HAP-1 (cell line): ENCODE results near the gene APOL2.
"Not testable (repeated sequence)": the region's sequence is repeated elsewhere in the genome, so short reads cannot be mapped to it uniquely, and the experiment has no call there.

ENCODE experiments used
- DNase-seq, 2 experiments: peaks; one replicate each; pipeline ENCODE4 v3.0.0-alpha.2; 2016 to 2020; ENCODE audit warnings: low spot score in 2 of 2
- H3K27me3 ChIP-seq: fragments of 250-450 bp; sonication (Bioruptor Pico); 2 replicates; pipeline ENCODE4 v1.5.1; 2020; ENCODE audit warnings: low read depth, mild to moderate bottlenecking, moderate library complexity
- H3K36me3 ChIP-seq: fragments of 250-450 bp; sonication (Bioruptor Pico); replicated peaks from 2 replicates; pipeline ENCODE4 v1.5.1; 2020; ENCODE audit warnings: mild to moderate bottlenecking
- H3K4me1 ChIP-seq: fragments of 250-450 bp; sonication (Bioruptor Pico); 2 replicates; pipeline ENCODE4 v1.5.1; 2020; ENCODE audit warnings: mild to moderate bottlenecking
- H3K4me3 ChIP-seq: fragments of 250-450 bp; sonication (Bioruptor Pico); 2 replicates; pipeline ENCODE4 v1.5.1; 2020; ENCODE audit warnings: mild to moderate bottlenecking, moderate library complexity
- H3K9me3 ChIP-seq: fragments of 250-450 bp; sonication (Bioruptor Pico); 2 replicates; pipeline ENCODE4 v1.5.1; 2020; ENCODE audit warnings: mild to moderate bottlenecking, moderate library complexity
- in situ Hi-C: fragments of 300-500 bp; cut with MboI; formaldehyde crosslinking; loops from 3 replicates; pipeline ENCODE4 v1.14.3; 2020; ENCODE audit warnings: low sequenced_read_pairs, inconsistent platforms, mixed read lengths

Gene APOL2

DNA sequence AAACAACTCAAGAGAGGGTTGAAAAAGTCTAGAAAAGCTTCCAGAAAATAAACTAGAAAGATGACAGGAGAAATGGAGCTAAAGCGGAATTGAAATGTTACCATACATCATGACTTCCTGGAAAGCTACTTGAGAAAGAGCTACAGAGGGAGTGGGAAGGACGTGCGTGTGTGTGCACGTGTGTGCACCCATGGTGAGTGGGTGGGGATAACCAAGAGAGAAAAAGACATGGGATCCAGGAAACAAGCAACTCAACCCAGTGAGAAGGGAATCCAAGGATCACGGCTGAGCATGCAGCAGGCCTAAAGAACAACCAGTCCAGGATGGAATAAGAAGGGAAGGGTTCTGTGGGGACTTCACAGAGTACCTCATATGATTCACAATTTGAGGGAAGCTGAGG, 35.2 kb upstream of the APOL2 start:
- Histone ChIP-seq H3K9me3 (no peaks in the 10 kb centered on the region), H3K4me1 (no peaks in the 10 kb centered on the region), H3K4me3 (no peak overlapping the region), H3K27me3 (no peaks in the 10 kb centered on the region; the same call in 1 of the 2 replicates), H3K36me3 (no peaks in the 10 kb centered on the region; the same call in 1 of the 2 replicates)
- in situ Hi-C loops = no loop called here
- no peak for DNase-seq

GRCh38 chr22:36271951-36272350, 32.6 kb upstream of the APOL2 start:
- H3K4me1 ChIP-seq, H3K36me3 ChIP-seq, H3K4me3 ChIP-seq, H3K27me3 ChIP-seq, H3K9me3 ChIP-seq, in situ Hi-C loops, DNase-seq: not testable (repeated sequence)

DNA sequence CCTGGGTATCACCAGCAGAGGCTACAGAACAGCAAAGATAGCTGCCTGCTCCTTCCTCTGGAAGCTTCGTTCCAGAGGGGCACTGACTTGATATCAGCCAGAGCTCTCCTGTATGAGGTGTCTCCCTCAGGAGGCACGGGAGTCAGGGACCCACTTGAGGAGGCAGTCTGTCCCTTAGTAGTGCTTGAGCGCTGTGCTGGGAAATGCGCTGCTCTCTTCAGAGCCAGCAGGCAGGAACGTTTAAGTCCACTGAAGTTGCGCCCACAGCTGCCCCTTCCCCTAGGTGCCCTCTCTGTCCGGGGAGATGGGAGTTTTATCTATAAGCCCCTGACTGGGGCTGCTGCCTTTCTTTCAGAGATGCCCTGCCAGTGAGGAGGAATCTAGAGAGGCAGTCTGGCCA, 31.9 kb upstream of the APOL2 start:
- in situ Hi-C loops, H3K4me1 ChIP-seq, DNase-seq, H3K27me3 ChIP-seq, H3K9me3 ChIP-seq, H3K36me3 ChIP-seq, H3K4me3 ChIP-seq: not testable (repeated sequence)

GRCh38 chr22:36267896-36268485, 28.7 kb upstream of the APOL2 start:
- DNase-seq = no peak
- no peaks in the 10 kb centered on the region for H3K4me1 ChIP-seq
- no peaks in the 10 kb centered on the region for H3K36me3 ChIP-seq
- in situ Hi-C loops = no loop called here
- H3K27me3 ChIP-seq = no peaks in the 10 kb centered on the region; the same call in 1 of the 2 replicates
- H3K9me3 ChIP-seq = no peaks in the 10 kb centered on the region
- no peak overlapping the region for H3K4me3 ChIP-seq

DNA sequence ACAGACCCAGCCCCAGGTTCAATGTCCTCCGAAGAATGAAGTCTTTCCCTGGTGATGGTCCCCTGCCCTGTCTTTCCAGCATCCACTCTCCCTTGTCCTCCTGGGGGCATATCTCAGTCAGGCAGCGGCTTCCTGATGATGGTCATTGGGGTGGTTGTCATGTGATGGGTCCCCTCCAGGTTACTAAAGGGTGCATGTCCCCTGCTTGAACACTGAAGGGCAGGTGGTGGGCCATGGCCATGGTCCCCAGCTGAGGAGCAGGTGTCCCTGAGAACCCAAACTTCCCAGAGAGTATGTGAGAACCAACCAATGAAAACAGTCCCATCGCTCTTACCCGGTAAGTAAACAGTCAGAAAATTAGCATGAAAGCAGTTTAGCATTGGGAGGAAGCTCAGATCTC, 27.7 kb upstream of the APOL2 start:
- in situ Hi-C loops = no loop called here
- H3K4me1 ChIP-seq = no peaks in the 10 kb centered on the region
- H3K9me3 ChIP-seq = no peaks in the 10 kb centered on the region
- no peaks in the 10 kb centered on the region; the same call in 1 of the 2 replicates for H3K27me3 ChIP-seq
- H3K36me3 ChIP-seq = no peaks in the 10 kb centered on the region
- DNase-seq = no peak
- H3K4me3 ChIP-seq = no peak overlapping the region

GRCh38 chr22:36263886-36264664, 24.7 kb upstream of the APOL2 start:
- H3K4me3 ChIP-seq, H3K36me3 ChIP-seq, H3K27me3 ChIP-seq, H3K9me3 ChIP-seq, H3K4me1 ChIP-seq, DNase-seq, in situ Hi-C loops: not testable (repeated sequence)

GRCh38 chr22:36263216-36263673, 23.9 kb upstream of the APOL2 start:
- H3K4me1 ChIP-seq, H3K27me3 ChIP-seq, DNase-seq, in situ Hi-C loops, H3K4me3 ChIP-seq, H3K9me3 ChIP-seq, H3K36me3 ChIP-seq: not testable (repeated sequence)

DNA sequence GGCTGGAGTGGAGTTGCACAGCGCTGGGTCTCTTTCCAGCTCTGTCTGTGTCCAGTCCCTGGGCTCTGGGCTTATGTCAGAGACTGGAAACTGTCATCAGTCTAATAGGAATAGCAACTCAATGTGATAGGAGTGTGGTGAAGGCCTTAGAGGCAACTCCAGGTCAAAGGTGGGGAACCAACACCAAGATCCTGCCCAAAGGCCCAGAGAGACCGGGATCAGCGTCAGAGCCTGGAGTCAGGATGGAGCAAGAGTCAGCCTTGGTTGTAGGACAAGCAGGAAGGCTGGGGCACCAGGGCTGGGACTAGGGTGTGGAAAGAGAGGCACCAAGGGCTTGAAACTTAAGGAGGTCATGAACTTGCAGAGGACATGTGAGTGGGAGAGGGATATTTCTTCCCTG, 23.0 kb upstream of the APOL2 start:
- H3K27me3 ChIP-seq, DNase-seq, H3K4me3 ChIP-seq, H3K9me3 ChIP-seq, in situ Hi-C loops, H3K4me1 ChIP-seq, H3K36me3 ChIP-seq: not testable (repeated sequence)

GRCh38 chr22:36261675-36262074, 22.3 kb upstream of the APOL2 start:
- H3K4me3 ChIP-seq, DNase-seq, H3K27me3 ChIP-seq, H3K9me3 ChIP-seq, H3K36me3 ChIP-seq, H3K4me1 ChIP-seq, in situ Hi-C loops: not testable (repeated sequence)

DNA sequence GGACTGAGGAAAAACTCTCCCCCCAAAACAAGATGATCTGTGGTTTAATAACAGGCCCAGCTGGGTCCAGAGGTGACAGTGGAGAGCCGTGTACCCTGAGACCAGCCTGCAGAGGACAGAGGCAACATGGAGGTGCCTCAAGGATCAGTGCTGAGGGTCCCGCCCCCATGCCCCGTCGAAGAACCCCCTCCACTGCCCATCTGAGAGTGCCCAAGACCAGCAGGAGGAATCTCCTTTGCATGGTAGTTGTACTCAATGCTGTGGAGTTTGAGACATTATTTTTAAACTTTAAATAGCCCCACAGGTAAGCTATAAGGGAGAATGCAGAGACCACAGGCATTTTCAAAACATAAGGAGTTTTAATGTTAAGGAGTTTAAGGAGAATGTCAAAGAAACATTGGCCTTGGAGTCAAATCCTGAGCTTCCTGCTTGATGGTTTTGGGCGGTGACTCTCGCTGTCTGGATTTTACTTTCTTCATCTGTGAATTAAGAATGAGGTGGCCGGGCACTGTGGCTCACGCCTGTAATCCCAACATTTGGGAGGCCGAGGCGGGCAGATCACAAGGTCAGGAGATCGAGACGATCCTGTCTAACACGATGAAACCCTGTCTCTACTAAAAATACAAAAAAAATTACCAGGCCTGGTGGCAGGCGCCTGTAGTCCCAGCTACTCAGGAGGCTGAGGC, 20.4 kb upstream of the APOL2 start:
- H3K27me3 ChIP-seq = 0 out of 2 replicates have a peak, but pooled peaks cover 2% of the 10 kb centered on the region
- no peak for DNase-seq
- no peaks in the 10 kb centered on the region for H3K36me3 ChIP-seq
- H3K4me1 ChIP-seq = peaks cover 2% of the 10 kb centered on the region; the same call in 1 of the 2 replicates
- no peaks in the 10 kb centered on the region for H3K9me3 ChIP-seq
- no peak overlapping the region for H3K4me3 ChIP-seq
- in situ Hi-C loops = no loop called here

GRCh38 chr22:36258701-36259614, 19.6 kb upstream of the APOL2 start:
- Histone ChIP-seq H3K27me3 (0 out of 2 replicates have a peak, but pooled peaks cover 2% of the 10 kb centered on the region), H3K4me3 (no peak overlapping the region), H3K4me1 (peaks cover 2% of the 10 kb centered on the region; the same call in 1 of the 2 replicates), H3K36me3 (no peaks in the 10 kb centered on the region), H3K9me3 (no peaks in the 10 kb centered on the region)
- peak in 1 of 2 experiments; percentile 64 for DNase-seq
- in situ Hi-C loops = no loop called here

GRCh38 chr22:36257948-36258670, 18.8 kb upstream of the APOL2 start:
- peaks cover 2% of the 10 kb centered on the region; the same call in 1 of the 2 replicates for H3K4me1 ChIP-seq

DNA sequence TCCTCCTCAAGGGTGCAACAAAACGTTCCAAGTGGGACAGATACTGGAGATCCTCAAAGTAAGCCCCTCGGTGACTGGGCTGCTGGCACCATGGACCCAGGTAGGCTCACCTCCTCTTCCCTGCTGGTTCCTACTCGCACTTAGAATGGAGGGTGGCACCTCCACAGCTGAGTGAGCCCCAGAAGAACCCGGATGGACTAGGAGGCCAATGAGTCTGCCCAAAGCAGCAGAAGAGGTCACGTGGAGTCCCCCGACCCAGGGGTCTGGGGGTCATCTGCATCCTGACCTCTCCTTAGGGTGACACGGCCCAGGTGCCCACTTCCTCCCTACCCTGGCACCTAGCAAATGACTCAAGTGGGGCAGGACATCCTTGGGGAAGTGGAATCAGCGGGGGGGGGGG, 18.0 kb upstream of the APOL2 start:
- in situ Hi-C loops = no loop called here
- Histone ChIP-seq H3K4me3 (no peak overlapping the region), H3K4me1 (peaks cover 2% of the 10 kb centered on the region; the same call in 1 of the 2 replicates), H3K27me3 (0 out of 2 replicates have a peak, but pooled peaks cover 2% of the 10 kb centered on the region), H3K36me3 (no peaks in the 10 kb centered on the region), H3K9me3 (no peaks in the 10 kb centered on the region)
- no peak for DNase-seq

More at GRCh38 chr22:36257948-36258670, 18.8 kb upstream of the APOL2 start:
- no peak overlapping the region for H3K4me3 ChIP-seq
- 0 out of 2 replicates have a peak, but pooled peaks cover 2% of the 10 kb centered on the region for H3K27me3 ChIP-seq
- in situ Hi-C loops = no loop called here
- DNase-seq = no peak
- no peaks in the 10 kb centered on the region for H3K9me3 ChIP-seq
- no peaks in the 10 kb centered on the region for H3K36me3 ChIP-seq
